MM.1S (cell line): Measurements from ENCODE around the gene MEGF11.

Experiments used
- DNase-seq: peaks from one replicate; pipeline ENCODE4 v3.0.0-alpha.2; 2015
- H2AFZ ChIP-seq: fragments of 300-600 bp; sonication (generic); 2 replicates; pipeline ENCODE4 v1.6.0; 2016; ENCODE audit warnings: antibody characterized with exemption, low read length
- H3F3A ChIP-seq: fragments of 300-600 bp; sonication (generic); 2 replicates; pipeline ENCODE4 v1.6.1; 2016; ENCODE audit warnings: mild to moderate bottlenecking, antibody characterized with exemption, low read length, moderate library complexity, mixed read lengths; ENCODE audit not compliant: insufficient read depth
- H3K27ac ChIP-seq: fragments of 300-600 bp; sonication (generic); 2 replicates; pipeline ENCODE4 v1.5.1; 2016; ENCODE audit warnings: mild to moderate bottlenecking, low read length
- H3K27me3 ChIP-seq: fragments of 300-600 bp; sonication (generic); replicated peaks from 2 replicates; pipeline ENCODE4 v1.6.0; 2016; ENCODE audit warnings: low read length; ENCODE audit not compliant: insufficient read depth
- H3K36me3 ChIP-seq: fragments of 300-600 bp; sonication (generic); replicated peaks from 2 replicates; pipeline ENCODE4 v1.6.1; 2016; ENCODE audit warnings: mild to moderate bottlenecking, low read length, mixed read lengths; ENCODE audit not compliant: insufficient read depth
- H3K4me1 ChIP-seq: fragments of 300-600 bp; sonication (generic); 2 replicates; pipeline ENCODE4 v1.6.1; 2016; ENCODE audit warnings: low read length, mixed read lengths
- H3K4me2 ChIP-seq: fragments of 300-600 bp; sonication (generic); 2 replicates; pipeline ENCODE4 v1.6.0; 2016; ENCODE audit warnings: low read depth, low read length
- H3K4me3 ChIP-seq: fragments of 300-600 bp; sonication (generic); 2 replicates; pipeline ENCODE4 v1.5.1; 2016; ENCODE audit warnings: low read length, mixed read lengths
- H3K79me2 ChIP-seq: fragments of 300-600 bp; sonication (generic); 2 replicates; pipeline ENCODE4 v1.6.1; 2016; ENCODE audit warnings: mixed run types, low read length, mixed read lengths
- H3K9ac ChIP-seq: fragments of 300-600 bp; sonication (generic); 2 replicates; pipeline ENCODE4 v1.6.1; 2016; ENCODE audit warnings: low read length, mixed read lengths
- H3K9me2 ChIP-seq: fragments of 300-600 bp; sonication (generic); replicated peaks from 2 replicates; pipeline ENCODE4 v1.6.1; 2016; ENCODE audit warnings: mild to moderate bottlenecking, low read length, mixed read lengths; ENCODE audit not compliant: insufficient read depth
- H3K9me3 ChIP-seq: fragments of 300-600 bp; sonication (generic); replicated peaks from 2 replicates; pipeline ENCODE4 v1.6.1; 2016; ENCODE audit warnings: mild to moderate bottlenecking, low read length, mixed read lengths; ENCODE audit not compliant: insufficient read depth
- H4K20me1 ChIP-seq: fragments of 300-600 bp; sonication (generic); 2 replicates; pipeline ENCODE4 v1.6.1; 2016; ENCODE audit warnings: mild to moderate bottlenecking, low read length, moderate library complexity, mixed read lengths; ENCODE audit not compliant: insufficient read depth
- EZH2 ChIP-seq: fragments of 300-600 bp; sonication (generic); optimal IDR thresholded peaks from 2 replicates; pipeline ENCODE3; 2017; ENCODE audit warnings: low read depth, mild to moderate bottlenecking, antibody characterized with exemption, low read length, mixed read lengths
- EZH2phosphoT487 ChIP-seq: fragments of 300-600 bp; sonication (generic); IDR thresholded peaks from 2 replicates; pipeline ENCODE4 v1.6.1; 2018; ENCODE audit warnings: antibody characterized with exemption, low read length
- TF ChIP-seq, protein P1 (sequence below): fragments of 300-600 bp; sonication (generic); IDR thresholded peaks from 2 replicates; pipeline ENCODE4 v1.5.1; 2016; ENCODE audit warnings: antibody characterized with exemption, low read length, mixed read lengths

MEGF11 gene

DNA sequence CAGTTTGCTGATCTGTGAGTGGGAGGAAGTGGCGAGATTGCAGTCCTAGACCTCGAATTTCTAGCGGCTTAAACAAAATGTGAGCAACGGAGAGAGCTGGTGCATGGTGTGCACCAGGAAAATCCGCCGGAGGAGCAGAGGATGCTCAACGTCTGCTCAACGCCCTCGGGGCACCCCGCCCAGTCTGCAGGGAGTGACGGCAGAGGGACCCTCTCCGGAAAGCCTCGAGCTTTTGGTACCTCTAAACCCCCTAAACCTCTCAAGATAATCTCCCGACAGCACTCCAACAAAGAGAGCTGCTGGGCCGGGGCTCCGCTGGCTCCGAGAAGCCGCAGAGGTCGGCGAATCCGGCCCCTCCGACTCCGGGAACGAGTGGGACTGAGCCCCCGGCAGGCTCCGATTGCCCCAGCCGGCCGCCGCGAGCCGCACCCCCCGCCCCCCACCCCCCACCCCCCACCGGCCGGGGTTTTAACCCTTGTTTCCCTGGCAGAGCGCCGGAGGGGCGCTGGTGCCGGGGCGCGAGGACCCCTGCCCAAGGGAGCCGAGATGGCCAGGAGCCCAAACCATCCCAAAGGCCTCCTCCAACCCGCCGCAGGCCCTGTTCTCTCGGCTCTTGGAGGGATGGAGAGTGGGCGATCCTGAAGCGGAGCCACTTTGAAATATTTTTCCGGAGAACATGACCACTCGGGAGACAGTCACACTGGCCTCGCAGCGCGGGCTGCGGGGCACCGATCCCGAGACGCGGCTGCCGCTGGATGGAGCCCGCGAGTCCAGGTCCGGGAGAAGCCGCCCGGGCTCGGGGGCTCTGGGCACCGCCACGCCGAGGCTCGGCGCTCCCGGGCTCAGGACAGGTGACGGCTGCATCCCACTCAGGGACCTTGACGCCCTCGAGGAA, 1.5 kb downstream of the MEGF11 start:
- H3F3A ChIP-seq = no peaks in the 10 kb centered on the region
- no peaks in the 10 kb centered on the region for H3K36me3 ChIP-seq
- peak overlapping the region; percentile 100 for H3K4me2 ChIP-seq
- no peaks in the 10 kb centered on the region for H3K9me3 ChIP-seq
- peak overlapping the region; percentile 83 for H2AFZ ChIP-seq
- DNase-seq = peak; percentile 27
- H3K4me1 ChIP-seq = no peaks in the 10 kb centered on the region
- H3K4me3 ChIP-seq = peak overlapping the region; percentile 66
- H3K9ac ChIP-seq = no peak overlapping the region
- no peaks in the 10 kb centered on the region for H3K79me2 ChIP-seq
- TF ChIP-seq, protein P1, sequence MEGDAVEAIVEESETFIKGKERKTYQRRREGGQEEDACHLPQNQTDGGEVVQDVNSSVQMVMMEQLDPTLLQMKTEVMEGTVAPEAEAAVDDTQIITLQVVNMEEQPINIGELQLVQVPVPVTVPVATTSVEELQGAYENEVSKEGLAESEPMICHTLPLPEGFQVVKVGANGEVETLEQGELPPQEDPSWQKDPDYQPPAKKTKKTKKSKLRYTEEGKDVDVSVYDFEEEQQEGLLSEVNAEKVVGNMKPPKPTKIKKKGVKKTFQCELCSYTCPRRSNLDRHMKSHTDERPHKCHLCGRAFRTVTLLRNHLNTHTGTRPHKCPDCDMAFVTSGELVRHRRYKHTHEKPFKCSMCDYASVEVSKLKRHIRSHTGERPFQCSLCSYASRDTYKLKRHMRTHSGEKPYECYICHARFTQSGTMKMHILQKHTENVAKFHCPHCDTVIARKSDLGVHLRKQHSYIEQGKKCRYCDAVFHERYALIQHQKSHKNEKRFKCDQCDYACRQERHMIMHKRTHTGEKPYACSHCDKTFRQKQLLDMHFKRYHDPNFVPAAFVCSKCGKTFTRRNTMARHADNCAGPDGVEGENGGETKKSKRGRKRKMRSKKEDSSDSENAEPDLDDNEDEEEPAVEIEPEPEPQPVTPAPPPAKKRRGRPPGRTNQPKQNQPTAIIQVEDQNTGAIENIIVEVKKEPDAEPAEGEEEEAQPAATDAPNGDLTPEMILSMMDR = peak; percentile 54
- TF ChIP-seq EZH2phosphoT487 = no peak
- H3K27ac ChIP-seq = no peak overlapping the region
- peaks cover 37% of the 10 kb centered on the region for H3K27me3 ChIP-seq
- H4K20me1 ChIP-seq = no peaks in the 10 kb centered on the region
- no peaks in the 10 kb centered on the region for H3K9me2 ChIP-seq

DNA sequence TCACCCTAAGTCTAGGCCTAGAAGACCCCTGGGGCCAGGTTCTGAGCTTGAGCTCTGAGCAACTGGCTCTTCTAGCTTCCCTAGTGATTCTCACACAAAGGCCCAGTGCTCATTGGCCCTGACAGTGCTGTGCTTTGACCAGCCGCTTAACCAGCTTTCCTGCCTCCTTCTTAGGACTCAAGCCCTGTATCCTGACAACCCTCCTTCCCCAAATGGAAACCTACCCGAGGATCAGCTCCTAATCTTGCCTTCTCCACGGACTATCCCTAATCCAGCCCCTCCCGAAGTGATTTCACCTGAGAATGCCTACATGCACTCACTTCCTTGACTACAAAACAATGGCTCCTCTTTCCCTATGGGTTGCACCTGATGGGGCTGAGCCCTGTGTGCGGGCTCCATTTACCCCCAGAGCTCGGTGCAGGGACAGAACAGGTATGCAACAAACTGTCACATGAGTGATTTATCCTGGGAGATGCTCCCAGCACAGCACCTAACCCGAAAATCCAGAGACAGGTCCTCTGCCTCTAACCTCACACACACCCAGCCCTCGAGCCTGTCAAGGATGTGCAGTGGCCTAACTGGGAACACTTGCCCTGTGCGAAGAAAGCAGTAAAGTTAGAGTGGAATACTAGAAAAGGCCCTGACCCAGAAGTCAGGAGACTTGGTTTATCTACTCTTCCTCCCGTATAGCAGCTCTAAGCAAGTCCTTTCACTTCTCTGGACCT, 2.3 kb downstream of the MEGF11 start:
- peaks cover 37% of the 10 kb centered on the region for H3K27me3 ChIP-seq

DNA sequence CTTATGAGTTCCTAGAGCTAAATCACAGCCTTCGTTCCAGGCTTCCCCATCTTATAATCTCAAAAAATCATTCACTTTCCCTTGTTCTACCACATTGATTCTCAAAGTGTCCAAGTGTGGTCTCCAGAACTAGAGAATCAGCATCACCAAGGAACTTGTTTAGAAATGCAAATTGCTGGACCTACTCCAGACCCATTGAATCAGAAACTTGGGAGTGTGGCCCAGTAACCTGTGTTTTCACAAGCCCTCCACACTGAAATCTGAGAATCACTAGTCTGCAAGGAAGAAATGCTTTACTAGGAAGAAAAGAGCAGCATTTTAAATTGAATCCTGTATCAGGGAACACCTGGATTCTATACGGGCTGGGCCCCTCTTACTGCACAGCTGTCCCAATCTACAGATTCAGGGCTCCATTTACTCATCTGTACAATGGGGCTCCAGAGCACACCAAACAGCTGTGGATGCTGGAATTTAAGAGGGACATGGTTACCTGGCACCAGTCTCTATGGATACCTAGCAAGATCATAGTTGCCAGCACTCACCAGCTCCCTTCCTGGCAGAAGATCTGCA, 3.9 kb downstream of the MEGF11 start:
- DNase-seq = no peak
- no peaks in the 10 kb centered on the region for H3K9me2 ChIP-seq

More for the DNA sequence above, 2.3 kb downstream of the MEGF11 start:
- H3K27ac ChIP-seq = no peak overlapping the region
- no peaks in the 10 kb centered on the region for H3K79me2 ChIP-seq
- TF ChIP-seq EZH2 (no peak), EZH2phosphoT487 (no peak)
- TF ChIP-seq, protein P1 = no peak
- H3K9ac ChIP-seq = no peak overlapping the region
- no peak overlapping the region for H3K4me2 ChIP-seq
- H2AFZ ChIP-seq = no peak overlapping the region
- H4K20me1 ChIP-seq = no peaks in the 10 kb centered on the region
- H3K4me1 ChIP-seq = no peaks in the 10 kb centered on the region
- DNase-seq = no peak
- H3K36me3 ChIP-seq = no peaks in the 10 kb centered on the region
- no peaks in the 10 kb centered on the region for H3K9me3 ChIP-seq
- no peak overlapping the region for H3K4me3 ChIP-seq
- H3F3A ChIP-seq = no peaks in the 10 kb centered on the region
- H3K9me2 ChIP-seq = no peaks in the 10 kb centered on the region

More for the DNA sequence above, 3.9 kb downstream of the MEGF11 start:
- H3K4me3 ChIP-seq = no peak overlapping the region
- H3K36me3 ChIP-seq = no peaks in the 10 kb centered on the region
- no peaks in the 10 kb centered on the region for H3K79me2 ChIP-seq
- H3K9me3 ChIP-seq = no peaks in the 10 kb centered on the region
- H3K27me3 ChIP-seq = peaks cover 34% of the 10 kb centered on the region
- no peaks in the 10 kb centered on the region for H3F3A ChIP-seq
- no peak overlapping the region for H2AFZ ChIP-seq
- no peak overlapping the region for H3K27ac ChIP-seq
- H3K4me1 ChIP-seq = no peaks in the 10 kb centered on the region
- no peak for TF ChIP-seq EZH2phosphoT487
- TF ChIP-seq EZH2 = no peak
- TF ChIP-seq, protein P1 = no peak
- no peak overlapping the region for H3K4me2 ChIP-seq
- H3K9ac ChIP-seq = no peak overlapping the region
- H4K20me1 ChIP-seq = no peaks in the 10 kb centered on the region
